Upper lobe of left lung (tissue), 4 donors: Measurements from ENCODE around the gene FXYD6.

Source experiments
- POLR2A ChIP-seq, 4 donors: fragments of 450-650 bp; IDR thresholded peaks; one replicate each; pipeline ENCODE4 v1.5.1; 2016 to 2017; ENCODE audit warnings: antibody characterized with exemption in 4 of 4, mild to moderate bottlenecking in 2 of 4
- TF ChIP-seq, protein P1 (sequence below), 6 experiments: fragments of 450-650 bp in 4 of 6; fragments of 200-600 bp in 2 of 6; sonication (generic) in 2 of 6; IDR thresholded peaks; one replicate each; pipeline ENCODE4 v1.5.1; 2016 to 2019; ENCODE audit warnings: antibody characterized with exemption in 6 of 6

DNA sequence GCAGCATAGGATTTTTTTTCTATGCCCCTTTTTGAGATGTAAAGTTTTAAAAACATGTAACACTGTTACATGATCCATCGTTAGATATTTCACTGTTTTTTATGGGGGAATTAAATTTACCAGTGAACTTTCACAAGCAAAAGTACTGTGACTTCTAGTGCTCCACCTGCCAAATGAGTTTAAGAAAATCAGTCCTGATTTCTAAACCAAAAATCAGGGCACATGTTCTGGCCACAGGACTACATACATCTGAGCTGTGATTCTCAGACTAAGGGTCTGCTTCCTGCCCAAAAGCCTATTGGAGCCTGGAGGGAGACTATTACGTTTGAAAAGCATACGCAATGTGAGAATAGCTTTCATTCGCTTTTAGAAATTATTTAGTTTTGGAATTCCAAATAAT, 30.3 kb upstream of the FXYD6 start:
- no peak for TF ChIP-seq POLR2A (IDR thresholded peaks at IDR 0.05)
- TF ChIP-seq, protein P1, sequence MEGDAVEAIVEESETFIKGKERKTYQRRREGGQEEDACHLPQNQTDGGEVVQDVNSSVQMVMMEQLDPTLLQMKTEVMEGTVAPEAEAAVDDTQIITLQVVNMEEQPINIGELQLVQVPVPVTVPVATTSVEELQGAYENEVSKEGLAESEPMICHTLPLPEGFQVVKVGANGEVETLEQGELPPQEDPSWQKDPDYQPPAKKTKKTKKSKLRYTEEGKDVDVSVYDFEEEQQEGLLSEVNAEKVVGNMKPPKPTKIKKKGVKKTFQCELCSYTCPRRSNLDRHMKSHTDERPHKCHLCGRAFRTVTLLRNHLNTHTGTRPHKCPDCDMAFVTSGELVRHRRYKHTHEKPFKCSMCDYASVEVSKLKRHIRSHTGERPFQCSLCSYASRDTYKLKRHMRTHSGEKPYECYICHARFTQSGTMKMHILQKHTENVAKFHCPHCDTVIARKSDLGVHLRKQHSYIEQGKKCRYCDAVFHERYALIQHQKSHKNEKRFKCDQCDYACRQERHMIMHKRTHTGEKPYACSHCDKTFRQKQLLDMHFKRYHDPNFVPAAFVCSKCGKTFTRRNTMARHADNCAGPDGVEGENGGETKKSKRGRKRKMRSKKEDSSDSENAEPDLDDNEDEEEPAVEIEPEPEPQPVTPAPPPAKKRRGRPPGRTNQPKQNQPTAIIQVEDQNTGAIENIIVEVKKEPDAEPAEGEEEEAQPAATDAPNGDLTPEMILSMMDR (IDR thresholded peaks at IDR 0.05): no peak
